ENCODE measurements around the gene SEMA3E.

SEMA3E gene

GRCh38 chr7:83611776-83612175 lies 37.2 kb downstream of the SEMA3E start:
- Histone ChIP-seq H3K27ac (ENCODE audit: low read depth, low read length) (no peak overlapping the region), H3K9ac (ENCODE audit: low read length) (no peak overlapping the region), H3K9me3 (ENCODE audit: insufficient read depth, low read length) (no peaks in the 10 kb centered on the region), H2AFZ (ENCODE audit: low read depth, low read length, severe bottlenecking) (no peak overlapping the region), H3F3A (ENCODE audit: insufficient read depth) (no peaks in the 10 kb centered on the region), H3K36me3 (ENCODE audit: low read length) (no peaks in the 10 kb centered on the region), H3K27me3 (ENCODE audit: low read length) (no peaks in the 10 kb centered on the region), H4K20me1 (ENCODE audit: low read depth, low read length) (no peaks in the 10 kb centered on the region; the same call in 1 of the 2 replicates), H3K79me2 (ENCODE audit: insufficient read depth, low read length) (no peaks in the 10 kb centered on the region), H3K4me2 (ENCODE audit: low read depth, low read length, poor library complexity, severe bottlenecking) (no peak overlapping the region), H3K4me3 (ENCODE audit: insufficient read depth, low read length, poor library complexity, severe bottlenecking) (no peak overlapping the region), H3K9me2 (replicated peaks; ENCODE audit: insufficient read depth, low read length) (no peaks in the 10 kb centered on the region)
- no peak for TF ChIP-seq CTCF (IDR thresholded peaks at IDR 0.05; ENCODE audit: insufficient read depth, low read length, poor library complexity, severe bottlenecking)
- TF ChIP-seq EZH2phosphoT487 (conservative IDR thresholded peaks at IDR 0.05; ENCODE audit: low read length): no peak

- H3K9ac ChIP-seq (ENCODE audit: low read length): no peak overlapping the region
- TF ChIP-seq CTCF (IDR thresholded peaks at IDR 0.05; ENCODE audit: insufficient read depth, low read length, poor library complexity, severe bottlenecking) (no peak), EZH2phosphoT487 (conservative IDR thresholded peaks at IDR 0.05; ENCODE audit: low read length) (no peak)
Observed at GRCh38 chr7:83610649-83611304, 38.2 kb downstream of the SEMA3E start.

GRCh38 chr7:83608716-83609115 lies 40.2 kb downstream of the SEMA3E start:
- no peak for TF ChIP-seq EZH2phosphoT487 (conservative IDR thresholded peaks at IDR 0.05; ENCODE audit: low read length)
- TF ChIP-seq CTCF (IDR thresholded peaks at IDR 0.05; ENCODE audit: insufficient read depth, low read length, poor library complexity, severe bottlenecking): no peak
- H3K27ac ChIP-seq (ENCODE audit: low read depth, low read length): no peak overlapping the region

More at GRCh38 chr7:83610649-83611304, 38.2 kb downstream of the SEMA3E start:
- Histone ChIP-seq H3K4me3 (ENCODE audit: insufficient read depth, low read length, poor library complexity, severe bottlenecking) (no peak overlapping the region), H4K20me1 (ENCODE audit: low read depth, low read length) (no peaks in the 10 kb centered on the region; the same call in 1 of the 2 replicates), H3K9me2 (replicated peaks; ENCODE audit: insufficient read depth, low read length) (no peaks in the 10 kb centered on the region), H3K79me2 (ENCODE audit: insufficient read depth, low read length) (no peaks in the 10 kb centered on the region), H3K27ac (ENCODE audit: low read depth, low read length) (no peak overlapping the region), H3K27me3 (ENCODE audit: low read length) (no peaks in the 10 kb centered on the region), H3K36me3 (ENCODE audit: low read length) (no peaks in the 10 kb centered on the region), H3K9me3 (ENCODE audit: insufficient read depth, low read length) (no peaks in the 10 kb centered on the region), H3F3A (ENCODE audit: insufficient read depth) (no peaks in the 10 kb centered on the region), H2AFZ (ENCODE audit: low read depth, low read length, severe bottlenecking) (no peak overlapping the region), H3K4me2 (ENCODE audit: low read depth, low read length, poor library complexity, severe bottlenecking) (no peak overlapping the region)

More at GRCh38 chr7:83608716-83609115, 40.2 kb downstream of the SEMA3E start:
- Histone ChIP-seq H3K4me3 (ENCODE audit: insufficient read depth, low read length, poor library complexity, severe bottlenecking) (no peak overlapping the region), H3K27me3 (ENCODE audit: low read length) (no peaks in the 10 kb centered on the region), H3F3A (ENCODE audit: insufficient read depth) (no peaks in the 10 kb centered on the region), H3K4me2 (ENCODE audit: low read depth, low read length, poor library complexity, severe bottlenecking) (no peak overlapping the region), H3K36me3 (ENCODE audit: low read length) (no peaks in the 10 kb centered on the region), H3K9me3 (ENCODE audit: insufficient read depth, low read length) (no peaks in the 10 kb centered on the region), H3K9ac (ENCODE audit: low read length) (no peak overlapping the region), H3K79me2 (ENCODE audit: insufficient read depth, low read length) (no peaks in the 10 kb centered on the region), H3K9me2 (replicated peaks; ENCODE audit: insufficient read depth, low read length) (no peaks in the 10 kb centered on the region), H2AFZ (ENCODE audit: low read depth, low read length, severe bottlenecking) (no peak overlapping the region), H4K20me1 (ENCODE audit: low read depth, low read length) (no peaks in the 10 kb centered on the region; the same call in 1 of the 2 replicates)
